HG02943 (cell line): ENCODE data around the gene PPP2R5C.

ENCODE experiments used
- ATAC-seq: cut with Tn5 transposase; IDR thresholded peaks from one replicate; pipeline ENCODE4 v1.9.1; 2021; ENCODE audit warnings: mild to moderate bottlenecking, low read depth, moderate library complexity; ENCODE audit not compliant: unreplicated experiment

The PPP2R5C gene

GRCh38 chr14:101905614-101906013 is 144.1 kb downstream of the PPP2R5C start:
- ATAC-seq = no peak

GRCh38 chr14:101906645-101907044 is 145.1 kb downstream of the PPP2R5C start:
- ATAC-seq = no peak

- no peak for ATAC-seq
These were observed 146.1 kb downstream of the PPP2R5C start for GRCh38 chr14:101907619-101908018.

DNA sequence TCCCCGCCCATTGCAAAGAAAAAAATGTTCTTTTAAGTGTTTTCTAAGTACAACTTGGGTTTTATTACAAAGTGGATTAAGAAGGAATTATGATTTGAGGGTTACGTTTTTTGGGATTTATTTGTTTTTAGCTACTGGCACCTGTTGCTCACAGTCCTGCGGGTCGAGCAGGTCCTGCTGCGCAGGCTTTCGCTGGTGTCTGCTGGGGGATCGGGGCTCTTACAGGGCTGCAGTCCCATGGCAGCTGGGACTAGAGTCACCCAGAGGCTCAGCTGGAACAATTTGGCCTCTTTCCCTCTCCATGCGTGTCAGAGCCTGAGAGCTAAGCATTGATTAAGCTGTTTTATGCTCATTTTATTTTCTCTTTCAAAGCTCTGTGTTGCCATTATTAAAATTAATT is 147.3 kb downstream of the PPP2R5C start:
- ATAC-seq = no peak

GRCh38 chr14:101909371-101910096 is 148.0 kb downstream of the PPP2R5C start:
- ATAC-seq = no peak

DNA sequence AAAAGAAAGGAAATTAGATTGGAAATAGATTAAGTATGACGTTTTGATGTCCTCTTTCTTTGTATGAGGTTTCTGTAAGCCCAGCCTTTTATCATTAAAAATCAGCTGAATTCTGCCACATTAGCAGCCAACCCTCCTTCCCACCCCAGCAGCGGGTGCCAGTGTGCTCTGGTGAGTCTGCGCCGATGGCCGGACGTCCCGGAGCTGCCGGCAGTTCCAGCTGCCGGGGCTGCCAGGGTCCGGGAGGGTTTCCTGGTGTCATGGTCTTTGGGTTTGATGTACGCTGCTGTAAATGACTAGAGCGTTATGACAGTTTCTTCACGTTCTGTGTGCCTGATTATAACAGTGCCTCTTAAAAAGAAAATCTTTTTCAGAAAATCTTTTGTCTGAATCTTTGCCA is 151.3 kb downstream of the PPP2R5C start:
- no peak for ATAC-seq

GRCh38 chr14:101914083-101914482 is 152.6 kb downstream of the PPP2R5C start:
- no peak for ATAC-seq

- ATAC-seq = no peak
These were observed 154.6 kb downstream of the PPP2R5C start for GRCh38 chr14:101915871-101916815.

DNA sequence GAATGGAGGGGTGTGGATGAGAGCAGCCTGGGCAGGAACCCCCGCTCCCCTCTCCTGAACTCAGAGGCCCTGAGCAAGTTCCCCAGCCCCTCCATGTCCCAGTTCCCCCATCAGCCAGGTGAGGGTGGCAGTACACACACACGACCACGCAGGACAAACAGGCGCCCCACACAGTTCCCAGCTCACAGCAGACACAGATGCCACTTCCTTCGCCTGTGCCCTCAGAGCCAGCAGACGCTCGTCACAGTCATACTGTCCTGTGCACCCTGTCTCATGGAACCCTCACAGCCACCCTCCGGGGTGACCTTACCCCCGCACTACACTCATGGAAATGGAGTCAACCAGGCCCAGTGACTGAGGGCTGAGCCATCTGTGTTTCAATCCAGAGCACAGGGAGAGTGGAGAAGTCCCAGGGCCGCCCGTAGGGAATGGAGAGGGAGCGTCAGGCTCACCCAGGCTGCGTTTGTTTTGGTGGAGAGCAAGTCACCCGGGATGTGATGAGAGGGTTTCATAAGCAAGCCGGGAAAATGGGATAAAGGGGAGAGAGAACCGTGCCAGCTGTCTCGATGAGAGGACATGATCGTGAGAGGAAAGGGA is 155.4 kb downstream of the PPP2R5C start:
- ATAC-seq = no peak

DNA sequence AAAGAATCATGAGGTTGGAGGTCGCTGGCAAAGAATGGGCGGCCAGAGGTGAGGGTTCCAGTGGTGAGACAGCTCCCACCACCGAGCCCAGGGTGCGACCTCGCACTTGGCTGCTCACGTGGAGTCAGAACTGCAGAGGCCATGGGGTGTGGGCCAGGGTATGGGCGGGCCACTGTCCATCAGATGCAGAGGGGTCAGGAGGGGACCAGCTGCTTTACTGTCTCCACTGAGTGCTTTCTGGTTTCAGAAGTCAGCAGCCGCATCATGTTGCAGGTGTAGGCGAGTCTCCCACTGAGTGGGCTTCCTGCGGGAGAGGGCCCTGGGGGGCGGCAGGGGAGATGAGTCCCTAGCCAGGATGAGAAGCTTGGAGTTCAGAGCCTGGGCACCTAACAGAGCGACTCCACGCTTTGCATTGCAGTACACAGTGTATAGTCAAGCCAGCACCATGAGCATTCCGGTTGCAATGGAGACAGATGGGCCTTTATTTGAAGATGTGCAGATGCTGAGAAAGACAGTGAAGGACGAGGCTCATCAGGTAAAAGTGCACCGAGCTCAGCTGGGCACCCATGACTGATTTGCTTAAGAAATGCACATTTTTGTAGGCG is 156.0 kb downstream of the PPP2R5C start:
- ATAC-seq = no peak

GRCh38 chr14:101918065-101918989 is 156.8 kb downstream of the PPP2R5C start:
- no peak for ATAC-seq

- no peak for ATAC-seq
These were observed 158.8 kb downstream of the PPP2R5C start for GRCh38 chr14:101920271-101920670.

GRCh38 chr14:101922866-101923265 is 161.4 kb downstream of the PPP2R5C start:
- ATAC-seq = no peak

DNA sequence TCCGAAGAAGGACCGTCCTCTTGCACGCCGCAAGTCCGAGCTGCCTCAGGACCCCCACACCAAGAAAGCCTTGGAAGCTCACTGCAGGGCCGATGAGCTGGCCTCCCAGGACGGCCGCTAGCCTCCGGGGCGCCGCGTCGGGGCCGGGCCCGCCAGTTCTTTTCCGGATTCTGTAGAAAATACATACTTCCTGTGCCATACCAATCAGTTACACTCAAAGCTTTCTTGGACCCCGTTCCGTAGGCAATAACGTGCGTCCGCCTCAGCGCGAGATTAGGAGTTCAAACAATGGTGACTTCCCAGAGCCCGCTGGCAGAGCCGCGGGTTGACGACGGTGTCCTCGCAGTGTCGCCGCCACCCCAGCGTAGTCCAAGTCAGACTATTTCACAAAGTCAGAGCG is 163.6 kb downstream of the PPP2R5C start:
- no peak for ATAC-seq

- ATAC-seq = no peak
These were observed 164.6 kb downstream of the PPP2R5C start for GRCh38 chr14:101926085-101926484.

- no peak for ATAC-seq
These were observed 165.1 kb downstream of the PPP2R5C start for GRCh38 chr14:101926620-101927019.

- ATAC-seq = no peak
These were observed 166.3 kb downstream of the PPP2R5C start for GRCh38 chr14:101927859-101928258.

GRCh38 chr14:101928415-101928841 is 166.9 kb downstream of the PPP2R5C start:
- ATAC-seq = no peak

DNA sequence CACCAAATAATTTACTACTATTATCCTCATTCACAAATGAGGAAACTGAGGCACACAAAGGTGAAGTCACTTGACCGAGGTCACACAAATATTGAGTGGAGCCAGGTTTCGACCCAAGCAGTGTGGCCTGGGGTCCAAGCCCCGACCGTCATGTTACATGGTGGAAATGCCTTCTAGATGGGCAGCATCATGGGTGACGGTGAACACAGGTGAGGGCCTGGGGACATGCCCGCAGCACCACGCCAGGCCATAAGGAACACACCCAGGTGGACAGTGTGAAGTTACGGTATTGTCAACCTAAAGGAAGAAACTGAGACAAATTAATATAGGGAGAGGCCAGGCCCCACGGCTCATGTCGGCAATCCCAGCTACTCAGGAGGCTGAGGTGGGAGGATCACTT is 167.6 kb downstream of the PPP2R5C start:
- ATAC-seq = no peak

- no peak for ATAC-seq
These were observed 168.4 kb downstream of the PPP2R5C start for GRCh38 chr14:101929946-101930345.
